GM18505 (cell line): ENCODE results near the gene VAMP4.

Experiments
- ATAC-seq: cut with Tn5 transposase; IDR thresholded peaks from one replicate; pipeline ENCODE4 v1.9.1; 2021; ENCODE audit not compliant: unreplicated experiment
- POLR2A ChIP-seq: IDR thresholded peaks from 4 replicates; pipeline ENCODE4 v1.6.1; 2011; ENCODE audit warnings: borderline replicate concordance; ENCODE audit not compliant: insufficient read depth, insufficient read length; ENCODE audit errors: extremely low read depth

The VAMP4 gene, protein sequence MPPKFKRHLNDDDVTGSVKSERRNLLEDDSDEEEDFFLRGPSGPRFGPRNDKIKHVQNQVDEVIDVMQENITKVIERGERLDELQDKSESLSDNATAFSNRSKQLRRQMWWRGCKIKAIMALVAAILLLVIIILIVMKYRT

DNA sequence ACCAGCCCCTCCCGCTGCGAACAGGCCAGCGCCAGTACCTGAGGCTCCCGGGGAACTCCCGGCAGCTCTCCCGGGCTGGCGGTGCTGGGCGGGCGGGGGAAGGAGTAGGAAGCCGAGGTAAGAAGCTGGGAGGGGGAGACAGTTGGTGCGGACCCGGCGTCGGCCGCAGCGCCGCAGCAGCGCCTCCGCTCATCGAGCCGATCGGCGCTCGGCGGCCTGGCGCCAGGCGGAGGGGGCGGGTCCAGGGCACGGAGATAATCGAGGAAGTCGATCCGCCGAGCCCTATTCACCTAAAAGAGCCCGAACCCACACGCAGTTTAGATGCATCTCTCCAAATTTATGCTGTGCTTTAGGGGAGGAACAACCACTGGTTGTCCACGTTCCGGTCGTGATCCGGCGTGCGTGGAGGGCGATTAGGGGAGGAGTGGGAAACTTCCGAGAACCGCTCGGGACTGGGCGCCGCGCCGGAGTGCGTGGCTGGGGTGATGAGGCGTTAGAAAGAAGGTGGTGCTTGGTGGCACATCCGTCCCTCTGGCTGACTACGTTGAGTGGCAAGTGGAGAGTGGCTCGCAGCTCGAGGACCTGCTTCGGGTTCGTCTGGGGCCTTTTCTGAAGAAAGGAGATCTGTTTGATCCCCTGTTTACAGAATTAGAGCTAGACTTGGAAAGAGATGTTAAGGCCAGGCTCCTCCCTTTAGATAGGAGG is at the start of gene VAMP4:
VAMP4 (minus strand) TSS at position 194 of the 705 bp plus-strand sequence. CDS start 3,651 bp downstream, outside the sequence.
- peak; percentile 95 for TF ChIP-seq POLR2A
- ATAC-seq: peak; percentile 89

- no peak for TF ChIP-seq POLR2A
- ATAC-seq: no peak
Observed at GRCh38 chr1:171790318-171790717, 48.5 kb upstream of the VAMP4 start.

- TF ChIP-seq POLR2A: no peak
- ATAC-seq: no peak
Observed at GRCh38 chr1:171788696-171789095, 46.8 kb upstream of the VAMP4 start.

GRCh38 chr1:171787686-171788480 is 46.0 kb upstream of the VAMP4 start:
- TF ChIP-seq POLR2A: no peak
- no peak for ATAC-seq

GRCh38 chr1:171786534-171786933 is 44.7 kb upstream of the VAMP4 start:
- TF ChIP-seq POLR2A: no peak
- ATAC-seq: no peak

DNA sequence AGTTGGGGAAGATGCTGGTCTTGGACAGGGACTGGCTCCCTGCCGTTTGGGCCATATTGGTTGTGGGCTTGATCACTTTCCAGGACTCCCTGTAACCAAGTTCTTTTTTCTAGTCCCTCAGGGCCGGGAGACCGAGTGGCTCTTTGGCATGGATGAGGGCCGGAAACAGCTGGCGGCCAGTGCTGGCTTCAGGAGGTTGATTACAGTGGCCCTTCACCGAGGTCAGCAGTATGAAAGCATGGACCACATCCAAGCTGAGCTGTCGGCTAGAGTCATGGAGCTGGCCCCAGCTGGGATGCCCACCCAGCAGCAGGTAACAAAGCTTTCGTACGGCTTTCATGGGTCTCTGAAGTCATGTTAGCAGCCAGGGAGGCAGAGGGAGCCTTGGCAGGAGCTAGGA is 43.9 kb upstream of the VAMP4 start:
- ATAC-seq: no peak
- no peak for TF ChIP-seq POLR2A

DNA sequence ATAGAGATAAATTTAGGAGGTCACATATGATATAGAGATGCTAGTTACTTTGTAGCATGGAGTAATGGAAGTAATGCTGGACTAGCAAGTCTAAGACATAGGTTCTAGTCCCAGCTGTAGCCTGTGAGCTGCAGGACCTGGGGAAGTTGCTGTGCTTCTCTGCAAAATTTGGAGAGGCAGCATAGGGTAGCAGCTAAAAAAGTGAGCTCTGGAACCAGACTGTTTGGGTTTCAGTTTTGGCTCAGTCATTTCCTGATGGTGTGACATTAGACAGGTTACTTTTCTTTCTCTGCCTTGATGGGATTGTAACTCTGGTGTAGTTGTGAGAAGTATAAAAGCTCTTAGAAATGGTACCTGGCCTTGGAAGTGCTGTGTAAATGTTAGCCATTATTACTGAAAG is 42.9 kb upstream of the VAMP4 start:
- no peak for TF ChIP-seq POLR2A

GRCh38 chr1:171783816-171784530 is 42.1 kb upstream of the VAMP4 start:
- ATAC-seq: no peak
- TF ChIP-seq POLR2A: no peak

More for the DNA sequence above, 42.9 kb upstream of the VAMP4 start:
- ATAC-seq: no peak

DNA sequence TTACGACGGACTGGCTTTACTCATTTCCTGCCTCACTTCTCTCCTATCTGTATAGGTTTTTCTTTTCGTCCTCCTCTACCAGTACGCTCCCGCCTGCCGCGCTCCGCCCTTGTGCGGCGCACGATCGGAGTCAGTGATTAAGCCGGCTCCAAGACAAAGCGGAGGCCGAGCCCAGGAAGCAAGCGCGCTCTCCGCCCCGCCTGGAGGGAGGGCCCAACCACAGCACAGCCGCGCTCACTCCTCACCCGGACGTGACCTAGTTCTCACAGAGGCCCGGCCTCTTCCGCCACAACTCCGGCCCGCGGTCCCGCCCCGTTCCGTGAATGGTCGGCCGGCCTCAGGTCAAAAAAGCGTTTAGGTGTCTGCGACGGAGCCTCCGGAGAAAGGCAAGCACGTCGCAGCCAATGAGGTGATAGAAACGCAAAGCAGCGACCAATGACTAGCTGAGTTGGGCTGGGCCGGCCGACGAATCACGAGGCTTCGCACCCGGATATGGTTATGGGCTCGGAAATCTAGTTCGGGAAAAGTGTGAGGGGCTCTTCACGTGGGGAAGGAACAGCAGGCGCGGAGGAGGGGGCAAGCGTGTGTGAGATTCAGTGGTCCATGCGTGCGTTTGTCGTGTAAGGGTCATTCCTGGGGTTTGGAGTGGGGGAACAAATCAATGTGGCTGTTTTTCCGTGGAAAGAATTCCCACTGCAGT is 39.5 kb upstream of the VAMP4 start, which contains the start of gene METTL13:
METTL13 (plus strand) TSS at position 485 of the 700 bp plus-strand sequence. CDS start 308 bp downstream, outside the sequence.
- peak; percentile 77 for TF ChIP-seq POLR2A
- ATAC-seq: peak; percentile 97

DNA sequence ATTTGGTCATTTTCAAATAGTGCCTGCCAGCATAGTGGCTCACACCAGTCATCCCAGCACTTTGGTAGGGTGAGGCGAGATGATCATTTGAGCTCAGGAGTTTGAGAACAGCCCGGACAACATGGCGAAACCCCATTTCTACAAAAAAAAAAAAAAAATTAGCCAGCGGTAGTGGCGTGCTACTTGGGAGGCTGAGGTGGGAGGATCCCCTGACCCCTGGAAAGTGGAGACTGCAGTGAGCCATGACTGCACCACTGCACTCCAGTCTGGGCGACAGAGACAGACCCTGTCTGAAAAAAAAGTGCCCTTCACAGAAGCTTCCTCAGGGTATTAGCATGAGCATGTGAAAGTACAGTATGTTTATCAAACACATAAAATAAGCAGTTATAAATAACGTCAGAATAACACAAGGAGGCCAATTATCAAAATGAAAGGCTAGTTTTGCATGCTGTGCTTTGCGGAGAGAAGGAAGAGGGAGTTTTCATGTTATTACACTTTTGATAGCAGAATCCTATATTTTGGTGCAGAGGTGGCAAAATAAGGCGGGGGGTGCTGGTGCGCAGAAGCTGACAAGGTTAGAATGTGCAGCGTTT is 38.8 kb upstream of the VAMP4 start:
- TF ChIP-seq POLR2A: no peak
- no peak for ATAC-seq

DNA sequence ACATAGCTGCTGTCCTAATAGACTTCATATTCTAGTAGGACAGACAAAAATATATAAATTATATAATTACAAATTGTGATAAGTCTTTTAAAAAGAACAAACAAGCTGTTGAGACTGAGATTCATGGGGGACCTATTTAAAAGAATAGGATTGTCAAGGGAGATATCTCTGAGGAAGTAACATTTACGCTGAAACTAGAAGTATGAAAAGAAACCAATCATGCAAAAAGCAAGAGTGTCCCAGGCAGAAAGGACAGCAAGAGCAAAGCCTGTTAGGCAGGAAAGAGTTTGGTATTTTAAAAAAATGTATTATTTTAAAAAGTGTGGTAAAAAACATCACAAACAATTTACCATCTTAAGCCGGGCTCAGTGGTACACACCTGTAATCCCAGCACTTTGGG is 30.4 kb upstream of the VAMP4 start:
- no peak for TF ChIP-seq POLR2A
- no peak for ATAC-seq

GRCh38 chr1:171769754-171770153 is 27.9 kb upstream of the VAMP4 start:
- no peak for ATAC-seq

More at GRCh38 chr1:171769754-171770153, 27.9 kb upstream of the VAMP4 start:
- TF ChIP-seq POLR2A: no peak
